GM18502 (cell line): ENCODE measurements around the gene DLL1.

Source experiments
- ATAC-seq: cut with Tn5 transposase; IDR thresholded peaks from one replicate; pipeline ENCODE4 v1.9.1; 2021; ENCODE audit warnings: mild to moderate bottlenecking; ENCODE audit not compliant: unreplicated experiment, poor library complexity

DLL1 gene

DNA sequence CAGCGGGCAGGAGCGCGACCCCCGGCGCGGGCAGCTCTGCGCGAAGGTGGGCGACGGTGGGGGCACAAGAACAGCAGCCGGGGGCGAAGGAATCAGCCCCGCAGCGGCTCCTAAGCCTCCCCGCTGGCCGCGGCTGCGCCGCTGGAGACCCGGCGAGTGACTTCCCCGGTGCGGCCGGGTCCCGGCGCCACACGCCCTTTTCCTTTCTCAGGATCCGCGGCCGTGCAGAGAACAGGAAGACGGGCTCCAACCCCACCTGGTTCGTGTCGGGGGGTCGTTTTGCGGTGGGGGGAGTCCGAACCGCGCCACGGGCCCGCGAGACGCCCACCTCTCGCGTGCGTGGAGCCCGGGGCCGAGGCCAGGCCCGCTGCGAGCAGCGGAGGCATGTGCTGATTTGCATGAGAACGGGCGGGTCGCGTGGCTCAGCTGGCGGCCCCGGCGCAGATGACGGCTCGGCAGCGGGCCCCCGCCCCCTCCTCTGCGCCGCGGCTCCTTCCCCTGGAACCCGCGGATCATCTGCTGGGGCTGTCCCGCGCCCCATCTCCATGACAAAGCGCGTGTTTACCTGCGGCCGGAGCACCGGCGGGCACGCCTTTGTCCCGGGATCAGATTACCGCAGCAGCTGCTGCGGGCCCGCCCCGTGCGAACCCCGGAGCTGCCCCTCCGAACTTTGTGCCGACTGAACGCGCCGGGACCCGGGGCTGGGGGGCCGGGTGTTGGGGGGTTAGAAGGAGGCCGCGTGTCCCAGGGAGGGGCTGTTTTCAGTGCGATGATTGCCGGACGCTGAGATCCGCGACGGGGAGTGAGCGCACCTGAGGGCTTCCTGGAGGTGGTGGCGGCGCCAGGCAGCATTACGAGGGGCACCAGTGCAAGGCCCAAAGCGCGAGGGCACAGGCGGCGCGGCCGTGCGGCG is 4.9 kb upstream of the DLL1 start:
- peak; percentile 63 for ATAC-seq

DNA sequence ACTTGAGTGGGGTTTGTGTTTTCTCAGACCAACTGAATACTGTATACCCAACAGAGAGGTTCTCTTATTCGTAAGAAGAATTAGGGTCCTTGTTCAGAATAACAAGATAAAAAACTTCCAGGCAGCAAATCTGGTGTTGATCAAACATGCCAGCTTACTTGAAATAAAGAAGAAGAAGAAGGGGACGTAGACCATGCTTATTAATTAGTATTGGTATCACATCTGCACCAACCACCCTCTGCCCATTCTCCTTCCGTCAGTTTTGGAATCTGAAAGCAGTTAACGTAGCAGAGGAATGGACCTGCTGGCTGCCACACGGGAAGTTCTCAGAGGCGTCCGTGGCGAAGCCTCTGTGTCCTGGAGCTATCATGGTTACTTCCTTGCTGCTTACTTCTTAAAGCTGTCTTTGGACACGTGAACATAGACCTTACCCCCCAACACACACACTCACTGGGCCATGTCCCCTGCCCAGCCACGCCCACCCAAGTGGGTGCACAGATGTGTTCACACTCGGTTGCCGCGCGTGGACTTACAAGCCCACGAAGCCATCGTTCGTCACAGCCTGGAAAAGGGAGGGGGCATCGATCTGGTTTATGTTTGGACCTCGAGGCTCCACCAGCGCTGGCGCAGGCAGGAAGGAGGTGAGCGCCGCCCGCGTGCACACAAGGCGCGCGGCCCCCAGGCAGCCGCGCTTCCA is 4.1 kb upstream of the DLL1 start:
- no peak for ATAC-seq

DNA sequence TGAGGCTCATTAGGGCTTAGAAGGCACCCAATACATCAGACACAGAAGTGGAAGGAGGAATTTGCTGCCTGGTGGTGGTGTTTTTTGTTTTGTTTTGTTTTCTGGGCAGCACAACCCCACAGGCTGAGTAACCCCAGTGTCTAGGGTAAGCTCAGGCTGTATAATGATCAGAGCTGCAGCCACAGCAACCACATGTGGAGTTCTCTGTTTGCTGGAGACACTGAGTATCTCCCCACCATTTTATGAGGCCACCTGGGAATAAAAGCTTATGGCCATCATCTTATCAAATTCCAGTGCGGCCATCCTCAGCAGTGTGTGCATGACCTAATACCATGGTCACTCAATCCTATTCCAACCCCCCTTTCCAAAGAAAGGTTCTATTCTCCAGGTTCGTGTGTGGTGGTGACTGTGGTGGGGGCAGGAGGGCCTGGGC is 3.4 kb upstream of the DLL1 start:
- no peak for ATAC-seq

DNA sequence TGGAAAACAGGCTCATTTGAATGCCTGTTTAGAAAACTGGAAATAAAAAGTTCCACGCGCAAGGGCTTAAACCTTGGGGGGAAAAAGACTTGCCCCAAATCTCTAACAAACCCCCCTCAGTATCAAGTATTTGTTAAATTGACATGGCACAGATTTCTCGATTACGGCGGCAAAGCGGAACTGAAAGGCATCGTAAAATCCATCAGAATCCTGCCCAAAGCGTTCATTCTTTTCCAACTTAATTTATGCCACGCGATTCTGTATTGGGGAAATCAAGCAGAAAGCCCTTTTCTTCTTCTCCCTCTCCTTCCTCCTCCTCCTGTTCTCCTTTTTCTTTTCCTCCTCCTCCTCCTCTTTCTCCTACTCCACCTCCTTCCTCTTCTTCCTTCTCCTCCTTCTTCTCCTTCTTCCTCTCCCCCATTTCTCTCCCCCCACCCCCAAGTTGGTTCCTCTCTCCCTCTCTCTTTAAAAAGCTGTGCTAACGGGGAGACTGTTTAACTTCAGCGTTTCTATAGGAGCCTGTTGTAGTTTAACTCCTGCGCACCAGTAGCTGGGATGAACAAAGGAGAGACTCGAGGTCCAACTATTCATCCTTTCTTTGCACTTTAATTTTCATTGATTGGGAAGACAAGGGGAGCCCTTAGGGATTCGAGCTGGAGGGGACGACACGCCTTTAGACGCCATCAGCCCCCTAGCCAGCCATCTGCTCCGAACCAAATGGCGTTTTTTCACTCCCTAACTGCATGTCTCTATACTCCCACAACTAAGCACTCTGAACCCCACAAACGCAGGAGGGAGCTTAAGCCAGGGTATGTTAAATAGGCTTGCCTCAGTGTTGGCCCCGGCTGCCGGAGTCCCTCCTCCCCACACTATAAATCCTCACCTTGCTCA is 2.7 kb upstream of the DLL1 start:
- ATAC-seq, result no peak

DNA sequence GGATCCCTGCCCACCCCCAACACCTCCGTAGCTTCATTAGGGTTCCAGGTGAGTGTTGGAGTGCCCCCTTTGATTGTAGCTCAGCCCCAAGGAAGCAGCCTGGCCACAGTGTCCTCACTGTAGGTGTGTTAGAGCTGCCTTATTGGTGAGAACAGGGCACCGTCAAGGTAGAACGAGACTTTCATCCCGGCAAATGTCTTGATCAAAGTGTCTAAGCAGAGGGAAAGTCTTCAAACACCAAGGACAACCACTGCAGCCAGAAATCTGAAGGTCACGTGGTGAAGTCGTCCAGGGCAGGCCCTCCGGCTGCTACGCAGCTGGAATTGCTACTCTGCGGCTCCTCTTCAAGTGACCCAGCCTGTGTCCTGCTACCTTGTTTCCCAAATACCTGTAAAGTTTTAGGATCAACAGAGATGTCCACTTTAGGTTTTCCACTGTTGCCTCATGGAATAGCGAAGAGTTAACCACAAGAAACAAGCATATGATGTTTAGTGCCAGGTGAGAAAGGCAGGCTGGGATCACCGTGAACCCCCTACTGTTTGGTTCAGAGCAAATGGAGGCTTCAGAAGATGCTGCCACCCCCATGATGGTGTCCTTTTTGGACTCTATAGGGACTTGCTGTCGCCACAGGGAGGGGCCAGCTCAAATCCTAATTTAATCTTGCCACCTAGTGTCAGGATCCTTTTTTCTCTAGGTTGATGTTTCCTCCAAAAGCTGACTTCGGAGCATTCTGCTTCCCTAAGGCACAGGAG is 1.7 kb upstream of the DLL1 start:
- no peak for ATAC-seq

DNA sequence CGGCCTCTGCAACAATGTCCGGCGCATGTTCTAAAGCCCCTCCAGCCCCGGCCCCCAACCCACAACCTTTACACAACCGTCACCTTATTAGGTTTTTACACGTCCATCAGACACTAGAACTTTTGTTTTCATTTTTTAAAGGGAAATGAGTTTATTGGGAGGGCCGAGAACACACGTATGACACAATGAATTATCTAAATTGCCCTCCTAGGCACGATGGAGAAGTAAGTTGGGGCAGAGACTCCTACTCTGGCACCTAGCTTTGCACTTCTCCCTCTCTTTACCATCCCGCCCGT is 1.2 kb upstream of the DLL1 start:
- ATAC-seq, result no peak

DNA sequence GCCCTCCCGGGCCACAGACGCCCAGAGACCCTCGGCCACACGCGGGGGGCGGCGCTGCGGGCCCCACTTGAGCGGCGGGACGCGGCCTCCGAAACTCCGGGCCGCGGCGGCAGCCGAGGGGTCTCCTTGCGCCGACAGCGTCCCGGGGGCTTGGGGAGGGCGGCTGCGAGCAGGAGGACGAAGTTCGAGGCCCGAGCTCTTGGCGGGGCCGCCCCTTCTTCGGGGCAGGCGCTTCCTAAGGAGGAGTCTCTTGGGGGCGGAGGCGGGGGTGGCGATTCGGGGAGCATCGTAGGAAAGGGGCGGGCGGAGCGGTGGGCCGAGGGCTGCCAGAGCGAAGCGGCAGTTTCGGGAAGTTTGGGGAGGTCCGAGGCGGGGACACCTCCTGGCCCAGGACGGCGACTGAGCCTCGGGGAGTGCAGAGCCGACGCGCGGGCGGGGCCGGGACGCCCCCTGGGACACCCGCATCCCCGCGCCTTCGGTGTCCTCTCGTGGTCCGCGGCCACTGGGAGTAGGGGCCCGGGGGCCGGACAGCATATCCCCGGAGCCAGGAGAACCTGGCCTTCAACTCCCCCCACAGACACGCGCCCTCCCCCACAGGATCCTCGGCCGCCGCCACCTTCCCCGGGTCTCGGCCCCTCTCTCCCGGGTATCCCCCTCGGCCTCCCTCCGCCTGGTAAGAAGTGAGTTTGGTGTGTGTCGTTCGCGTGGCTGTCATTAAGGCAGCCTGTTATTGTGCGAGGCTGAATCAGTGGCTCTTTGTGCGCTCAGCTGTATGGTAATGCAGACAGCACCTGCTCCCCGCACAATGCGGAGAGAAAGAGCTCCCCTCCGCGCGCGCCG is 613 bp upstream of the DLL1 start:
- ATAC-seq, result no peak

DNA sequence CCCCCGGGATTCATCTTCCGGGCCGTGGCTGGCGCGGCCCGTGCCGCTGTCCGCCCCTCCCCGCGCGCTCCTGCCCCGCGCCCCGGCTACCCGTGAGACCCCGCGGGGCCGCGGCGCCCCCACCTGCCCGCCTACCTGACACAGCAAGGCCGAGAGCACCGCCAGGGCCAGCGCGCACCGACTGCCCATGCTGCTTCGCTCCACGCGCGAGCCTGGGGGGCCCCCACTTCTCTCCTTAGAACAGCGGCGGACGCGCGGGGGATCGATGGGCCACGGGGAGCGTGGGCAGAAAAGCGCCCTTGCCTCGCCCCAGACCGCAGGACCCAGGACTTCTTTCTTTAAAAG is 955 bp downstream of the DLL1 start:
- peak; percentile 7 for ATAC-seq

DNA sequence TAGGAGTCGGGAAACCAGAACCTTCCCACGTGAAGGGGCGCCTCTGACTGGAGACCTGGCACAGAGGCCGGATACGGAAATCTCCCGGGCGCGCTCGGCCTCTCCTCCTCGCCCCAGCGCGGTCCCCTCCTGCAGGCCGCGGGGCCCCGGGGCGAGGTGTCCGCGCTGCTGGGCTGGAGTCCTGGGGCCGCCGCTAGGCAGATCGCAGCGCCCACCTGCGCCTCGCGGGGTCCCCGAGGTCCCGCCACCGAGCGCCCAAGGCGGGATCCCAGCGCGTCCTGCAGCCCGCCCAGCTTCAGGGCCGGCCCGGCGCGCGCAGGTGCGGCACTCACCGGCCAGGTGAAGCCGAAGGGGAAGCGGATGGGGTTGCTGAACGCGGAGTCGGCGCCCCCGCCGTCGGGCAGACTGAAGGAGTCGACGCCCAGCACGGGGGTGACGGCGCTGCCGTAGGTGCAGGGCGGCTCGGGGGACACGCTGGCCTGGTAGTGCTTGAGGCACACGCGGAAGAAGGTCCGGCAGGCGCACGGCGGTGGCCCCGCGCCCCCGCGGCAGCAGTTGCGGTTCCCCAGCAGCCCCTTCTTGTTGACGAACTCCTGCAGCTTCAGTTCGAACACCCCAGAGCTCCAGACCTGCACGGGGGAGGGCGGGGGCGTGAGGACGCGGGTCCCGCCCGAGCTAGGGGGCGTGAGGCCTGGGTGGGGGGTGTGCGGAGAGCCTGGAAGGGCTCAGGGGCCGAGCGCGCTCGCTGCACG is 1.5 kb downstream of the DLL1 start:
- no peak for ATAC-seq

DNA sequence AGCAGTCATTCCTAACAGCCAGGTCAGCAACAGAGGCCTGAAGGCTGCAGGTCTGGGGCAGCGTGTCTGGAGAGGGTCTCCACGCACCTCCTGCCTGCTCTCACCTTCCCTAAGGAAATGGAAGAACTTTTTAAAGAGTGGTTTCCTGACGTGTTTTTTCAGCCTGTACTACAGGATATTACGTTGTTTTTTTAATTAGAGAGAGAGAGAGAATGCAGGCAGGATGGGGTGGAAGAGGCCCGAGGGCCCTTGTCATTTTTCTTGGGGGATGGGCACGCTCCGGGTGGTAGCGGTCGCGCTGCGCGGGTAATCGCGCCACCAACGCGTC is 2.1 kb downstream of the DLL1 start:
- no peak for ATAC-seq

DNA sequence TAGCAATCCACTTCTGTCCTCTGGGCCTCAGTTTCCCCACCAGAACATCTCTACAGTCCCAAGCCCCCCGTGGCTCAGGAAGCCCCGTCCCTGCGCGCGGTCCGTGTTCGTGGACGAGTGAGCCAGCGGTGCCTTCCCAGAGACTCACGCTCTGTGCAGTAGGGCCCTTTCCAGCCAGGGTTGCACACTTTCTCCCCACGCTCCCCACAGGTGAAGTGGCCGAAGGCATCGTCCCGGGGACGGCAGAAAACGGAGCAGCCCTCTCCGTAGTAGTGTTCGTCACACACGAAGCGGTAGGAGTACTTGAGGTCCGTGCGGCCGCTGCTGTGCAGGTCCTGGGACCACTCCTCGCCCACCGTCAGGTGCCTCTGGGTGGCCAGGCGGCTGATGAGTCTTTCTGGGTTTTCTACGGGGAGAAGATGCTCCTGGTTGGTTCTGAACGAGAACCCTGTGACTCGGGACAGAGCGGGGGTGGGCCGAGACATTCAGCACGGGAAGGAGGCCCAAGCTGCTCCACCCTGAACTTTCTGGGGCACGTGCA is 2.7 kb downstream of the DLL1 start:
- no peak for ATAC-seq

DNA sequence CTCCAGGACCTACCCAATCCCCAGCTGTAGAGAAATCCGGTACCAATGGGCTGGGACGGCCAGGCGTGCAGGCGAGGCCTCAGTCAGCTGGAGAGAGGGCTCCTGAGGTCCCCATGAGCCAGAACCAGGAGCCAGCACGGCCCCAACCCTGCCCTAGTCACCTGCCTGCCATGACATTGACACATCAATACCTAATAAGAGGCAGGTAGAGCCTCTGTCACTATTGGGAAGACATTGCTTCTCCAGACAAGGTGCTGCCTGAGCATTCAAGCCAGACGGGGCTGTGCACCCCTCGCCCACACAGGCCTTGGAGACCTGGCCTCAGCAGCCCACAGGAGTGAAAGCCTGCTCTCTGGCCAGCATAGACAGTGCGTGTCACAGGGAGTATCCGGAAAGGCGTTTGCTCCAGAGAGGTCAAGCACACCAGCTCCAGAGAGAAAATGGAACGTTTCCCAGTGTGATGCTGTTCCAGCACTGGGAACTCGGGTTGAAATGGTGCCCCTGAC is 3.5 kb downstream of the DLL1 start:
- ATAC-seq, result no peak

DNA sequence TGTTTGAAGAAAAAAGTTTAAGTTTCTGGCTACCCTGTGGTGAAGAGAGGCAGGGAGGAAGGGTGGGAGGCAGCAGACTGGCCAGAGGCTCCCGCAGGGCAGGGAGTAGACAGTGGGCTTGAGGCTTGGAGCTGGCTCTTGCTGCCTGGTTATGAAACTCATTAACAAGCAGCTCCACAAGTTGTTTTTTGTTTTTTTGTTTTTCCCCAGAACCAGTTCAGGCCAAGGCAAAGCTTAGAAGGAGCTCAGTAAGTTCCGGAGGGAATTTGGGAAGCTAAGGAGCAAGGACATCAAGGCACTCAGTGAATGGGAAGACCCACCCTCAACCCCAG is 4.0 kb downstream of the DLL1 start:
- no peak for ATAC-seq

DNA sequence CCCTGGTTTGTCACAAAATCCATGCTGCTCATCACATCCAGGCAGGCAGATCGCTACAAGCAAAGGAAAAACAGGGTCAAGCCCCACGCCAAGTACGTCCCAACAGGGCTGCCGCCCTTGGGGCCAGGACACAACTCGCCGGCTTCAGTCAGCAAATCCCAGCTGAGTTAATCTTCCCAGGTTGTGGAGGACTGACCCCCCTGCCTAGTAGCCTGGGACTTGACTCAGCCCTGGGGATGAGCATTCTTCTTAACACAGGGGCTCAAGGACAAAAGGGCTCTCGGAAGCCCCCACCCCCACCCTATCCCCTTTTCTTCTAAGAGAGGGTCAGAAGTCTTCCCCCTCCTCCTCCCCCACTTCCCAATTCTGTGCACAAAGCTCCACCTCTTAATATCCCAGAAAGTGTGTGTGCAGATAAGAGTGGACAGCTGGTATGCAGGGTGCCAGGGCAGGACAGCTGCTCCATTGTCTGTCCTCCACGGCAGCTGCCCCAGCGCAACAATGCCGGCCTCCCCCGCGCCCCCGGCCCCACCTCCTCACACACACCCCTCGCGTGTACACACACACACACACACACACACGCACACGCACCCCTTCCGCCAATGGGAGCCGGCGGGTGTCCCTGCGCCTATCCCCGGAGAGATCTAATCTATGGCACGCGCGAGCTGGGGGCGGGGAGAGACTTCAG is 4.5 kb downstream of the DLL1 start:
- no peak for ATAC-seq

DNA sequence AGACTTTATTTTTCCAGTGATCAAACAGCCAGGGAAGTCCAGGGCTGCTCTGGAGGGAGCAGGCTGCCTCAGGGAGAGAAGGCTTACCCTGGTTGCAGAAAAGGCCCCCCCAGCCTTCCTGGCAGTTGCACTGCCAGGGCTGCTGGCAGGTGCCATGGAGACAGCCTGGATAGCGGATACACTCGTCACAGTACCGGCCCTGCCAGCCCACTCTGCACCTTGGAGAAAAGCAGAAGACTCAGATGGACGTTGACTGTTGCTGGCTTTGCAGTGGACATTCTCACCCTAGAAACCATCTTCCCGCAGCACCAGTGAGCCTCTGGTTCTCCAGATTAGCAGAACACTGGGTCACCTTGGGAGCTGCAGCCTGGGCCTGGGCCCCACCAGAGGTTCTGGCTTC is 5.4 kb downstream of the DLL1 start:
- no peak for ATAC-seq

DNA sequence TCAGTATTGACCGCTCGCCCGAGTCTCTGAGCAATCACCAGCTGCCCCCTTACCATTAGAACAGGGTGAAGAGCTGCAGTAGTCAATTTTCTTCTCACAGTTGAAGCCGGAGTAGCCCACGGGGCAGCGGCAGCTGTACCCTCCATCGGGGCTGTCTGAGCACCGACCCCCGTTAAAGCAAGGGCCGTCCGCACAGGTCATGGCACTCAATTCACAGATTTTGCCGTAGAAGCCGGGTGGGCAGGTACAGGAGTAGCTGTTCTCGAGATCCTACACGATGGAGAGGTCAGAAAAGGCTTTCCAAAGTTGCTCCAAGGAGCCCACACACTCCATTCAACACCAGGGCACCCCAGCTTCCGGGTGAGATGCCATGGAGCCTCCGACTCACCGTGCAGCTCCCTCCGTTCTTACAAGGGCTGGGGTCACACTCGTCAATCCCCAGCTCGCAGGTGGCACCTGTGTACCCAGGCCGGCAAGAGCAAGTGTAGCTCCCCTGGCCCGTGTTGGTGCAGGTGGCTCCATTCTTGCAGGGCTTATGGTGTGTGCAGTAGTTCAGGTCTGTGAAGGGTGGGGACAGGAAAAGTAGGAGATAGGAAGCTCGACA is 5.9 kb downstream of the DLL1 start:
- no peak for ATAC-seq

DNA sequence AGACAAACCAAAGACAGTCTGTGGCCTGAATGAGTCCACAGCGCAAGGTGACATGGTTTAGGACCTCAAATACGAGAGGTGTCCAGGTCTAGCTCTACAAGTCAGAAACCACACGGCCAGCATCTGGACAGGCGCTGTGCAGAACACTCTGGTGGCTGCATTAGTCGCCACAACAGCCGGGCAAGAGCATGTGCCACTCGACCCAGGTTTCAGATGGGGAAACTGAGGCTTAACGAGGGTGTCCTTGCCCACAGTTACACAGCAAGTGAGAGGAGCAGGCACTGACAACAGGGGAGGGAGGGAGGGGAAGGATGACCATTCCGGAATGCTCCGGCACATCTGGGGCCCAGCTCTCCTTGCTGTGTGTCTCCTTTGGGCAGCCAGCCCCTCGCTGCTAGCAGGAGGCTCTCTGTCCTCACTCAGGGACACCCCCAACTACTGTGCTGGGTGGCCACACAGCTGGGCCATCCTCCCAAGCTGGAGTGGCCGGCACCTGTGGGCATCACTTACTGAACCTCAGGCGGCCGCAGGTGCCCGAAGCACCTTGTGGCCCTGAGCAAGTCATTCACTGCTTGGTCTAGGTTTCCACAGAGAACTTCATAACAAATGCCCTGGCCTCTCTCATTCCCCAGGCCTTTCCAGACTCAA is 6.6 kb downstream of the DLL1 start:
- ATAC-seq, result no peak
